ENCODE data around the gene ASIC1.

DNA sequence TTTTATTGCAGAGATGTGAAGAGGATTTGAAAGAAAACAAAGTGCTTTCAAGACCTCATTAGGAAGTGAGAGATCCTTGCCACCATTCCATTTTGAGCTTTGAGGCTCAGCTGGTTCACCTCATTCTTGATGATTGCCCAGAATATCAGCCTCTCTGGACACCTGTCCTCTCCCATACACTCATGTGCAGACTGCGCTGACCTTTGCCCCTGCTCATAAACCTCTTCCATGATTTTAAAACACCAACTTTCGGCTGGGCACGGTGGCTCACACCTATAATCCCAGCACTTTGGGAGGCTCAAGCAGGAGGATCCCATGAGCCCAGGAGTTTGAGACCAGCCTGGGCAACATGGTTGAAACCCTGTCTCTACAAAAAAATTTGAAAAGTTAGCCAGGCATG lies 63.6 kb downstream of the ASIC1 start:
- TF ChIP-seq CTCF (conservative IDR thresholded peaks at IDR 0.05; ENCODE audit: low read length) (no peak), EZH2phosphoT487 (IDR thresholded peaks at IDR 0.05; ENCODE audit: borderline replicate concordance, low read depth, low read length) (no peak)

Data from OCI-LY7 (cell line).